Liver (tissue), 9 donors: ENCODE results near the gene ROPN1L. TPM values are rescaled to one million over a fixed set of nuclear protein-coding genes. Genes with fewer than 3 reads are reported as not detected.

ENCODE experiments used
- DNase-seq: peaks from one replicate; pipeline ENCODE4 v3.0.0-alpha.2; 2017; ENCODE audit warnings: low spot score
- H3K27ac ChIP-seq, 2 donors: one replicate each; pipeline ENCODE4 v1.7.0; 2013; ENCODE audit warnings: inconsistent platforms in 2 of 2, low read length in 2 of 2, control low read depth in 1 of 2, low read depth in 1 of 2, mild to moderate bottlenecking in 1 of 2
- H3K27me3 ChIP-seq, 4 donors: one replicate each; pipeline versions ENCODE4 v1.6.1 to v1.7.0; 2013; ENCODE audit warnings: low read length in 3 of 4, inconsistent platforms in 1 of 4, mild to moderate bottlenecking in 1 of 4, moderate library complexity in 1 of 4; ENCODE audit not compliant: control insufficient read depth in 4 of 4, insufficient read depth in 4 of 4
- H3K36me3 ChIP-seq, 4 donors: one replicate each; pipeline versions ENCODE4 v1.6.1 to v1.7.0; 2013; ENCODE audit warnings: low read length in 3 of 4, mild to moderate bottlenecking in 3 of 4, low read depth in 1 of 4, moderate library complexity in 1 of 4; ENCODE audit not compliant: control insufficient read depth in 4 of 4, insufficient read depth in 3 of 4
- H3K4me1 ChIP-seq, 4 donors: one replicate each; pipeline versions ENCODE4 v1.6.1 to v1.7.0; 2013; ENCODE audit warnings: low read length in 3 of 4, mild to moderate bottlenecking in 3 of 4, moderate library complexity in 1 of 4; ENCODE audit not compliant: control insufficient read depth in 4 of 4, insufficient read depth in 4 of 4
- H3K4me3 ChIP-seq, 3 donors: one replicate each; pipeline versions ENCODE4 v1.6.1 to v1.7.0; 2013; ENCODE audit warnings: low read length in 3 of 3, control low read depth in 1 of 3, low read depth in 1 of 3, mild to moderate bottlenecking in 1 of 3
- H3K9ac ChIP-seq, 2 donors: one replicate each; pipeline ENCODE4 v1.7.0; 2013; ENCODE audit warnings: low read length in 2 of 2, mild to moderate bottlenecking in 2 of 2, moderate library complexity in 2 of 2, control low read depth in 1 of 2, low read depth in 1 of 2
- H3K9me3 ChIP-seq, 4 donors: one replicate each; pipeline versions ENCODE4 v1.6.1 to v1.7.0; 2013; ENCODE audit warnings: low read length in 3 of 4; ENCODE audit not compliant: control insufficient read depth in 4 of 4
- ATF3 ChIP-seq: IDR thresholded peaks from 2 replicates; pipeline ENCODE4 v1.6.1; 2016; ENCODE audit warnings: antibody characterized with exemption
- CTCF ChIP-seq: fragments of 150-350 bp; IDR thresholded peaks from 2 replicates; pipeline ENCODE4 v1.5.1; 2017; ENCODE audit warnings: improper control_type of control experiment, low read depth, low read length; ENCODE audit not compliant: missing input control
- EGR1 ChIP-seq, 2 donors: IDR thresholded peaks; 2 replicates each; pipeline ENCODE4 v1.6.1; 2016 to 2018; ENCODE audit warnings: antibody characterized with exemption in 2 of 2, low read depth in 2 of 2
- FOXA1 ChIP-seq: IDR thresholded peaks from 2 replicates; pipeline ENCODE4 v1.6.1; 2016; ENCODE audit warnings: antibody characterized with exemption
- HNF4A ChIP-seq, 2 donors: conservative IDR thresholded peaks; 2 replicates each; pipeline ENCODE4 v1.6.1; 2016; ENCODE audit warnings: antibody characterized with exemption in 2 of 2, mild to moderate bottlenecking in 2 of 2
- HNF4G ChIP-seq: IDR thresholded peaks from 2 replicates; pipeline ENCODE4 v1.6.1; 2016; ENCODE audit warnings: antibody characterized with exemption
- MAX ChIP-seq: IDR thresholded peaks from 2 replicates; pipeline ENCODE4 v1.6.1; 2016; ENCODE audit warnings: antibody characterized with exemption
- NR2F2 ChIP-seq: IDR thresholded peaks from 2 replicates; pipeline ENCODE4 v1.6.1; 2016; ENCODE audit warnings: antibody characterized with exemption
- RAD21 ChIP-seq, 2 donors: IDR thresholded peaks; 2 replicates each; pipeline ENCODE4 v1.6.1; 2016; ENCODE audit warnings: antibody characterized with exemption in 2 of 2, mild to moderate bottlenecking in 2 of 2
- RXRA ChIP-seq, 2 donors: IDR thresholded peaks; 2 replicates each; pipeline ENCODE4 v1.6.1; 2017 to 2018; ENCODE audit warnings: antibody characterized with exemption in 2 of 2, mild to moderate bottlenecking in 1 of 2
- TAF1 ChIP-seq: conservative IDR thresholded peaks from 2 replicates; pipeline ENCODE4 v1.6.1; 2016; ENCODE audit warnings: antibody characterized with exemption, mild to moderate bottlenecking
- ZBTB33 ChIP-seq: IDR thresholded peaks from 2 replicates; pipeline ENCODE4 v1.6.1; 2016; ENCODE audit warnings: antibody characterized with exemption
- WGBS: extraction: QIAGEN DNeasy Blood & Tissue Kit; methylation state at CpG from one replicate; pipeline ENCODE4 v1.1.7; 2013; 5-methylcytosine and 5-hydroxymethylcytosine counted together
- polyA plus RNA-seq, 2 donors: library from polyadenylated mRNA; stranded (reverse) in 1 of 2; unstranded in 1 of 2; fragments of 200-250 nt in 1 of 2; fragments of >200 nt in 1 of 2; fragmentation: Nextera tagmentation in 1 of 2; extraction: Ambion mirVana in 1 of 2; gene quantifications; one replicate each; pipeline versions ENCODE4 v1.2.1 to v1.2.3, GENCODE V29; 2013 to 2015
- total RNA-seq, 2 donors: library from RNA; depleted of rRNA; stranded (reverse); fragments of >200 nt; gene quantifications; one replicate each; pipeline ENCODE4 v1.2.3, GENCODE V29; 2014
- donor health status: healthy.
- donor health status: healthy.
- donor health status: healthy.
- donor health status: healthy.
- donor health status: healthy.

The ROPN1L gene
- total and polyA plus RNA-seq, 4 donors, result 0.25 to 1.3 (median 0.87) TPM

GRCh38 chr5:10452768-10453331 is 11.2 kb downstream of the ROPN1L start:
- DNase-seq, result no peak
- H3K27ac ChIP-seq, result no peak overlapping the region
- WGBS, result 61% methylated on average over 10 of the region's 10 CpGs
- no peaks in the 10 kb centered on the region for H3K27me3 ChIP-seq
- TF ChIP-seq MAX (no peak), ATF3 (no peak), RAD21 (IDR thresholded peaks at IDR 0.05) (peak; percentile 99 to 100), TAF1 (no peak), NR2F2 (no peak), HNF4G (no peak), CTCF (peak; percentile 90)
- no peak overlapping the region for H3K9ac ChIP-seq
- no peaks in the 10 kb centered on the region for H3K36me3 ChIP-seq
- no peaks in the 10 kb centered on the region for H3K9me3 ChIP-seq
- peaks cover 0 to 4% (median under 1%) of the 10 kb centered on the region in 4 donors for H3K4me1 ChIP-seq
- H3K4me3 ChIP-seq, result no peak overlapping the region

- no peak for DNase-seq
Observed at GRCh38 chr5:10453545-10453944, 11.9 kb downstream of the ROPN1L start.

More at GRCh38 chr5:10453545-10453944, 11.9 kb downstream of the ROPN1L start:
- Histone ChIP-seq H3K27me3 (no peaks in the 10 kb centered on the region), H3K27ac (no peak overlapping the region), H3K9ac (no peak overlapping the region), H3K9me3 (no peaks in the 10 kb centered on the region), H3K4me1 (peaks cover 0 to 8% (median under 1%) of the 10 kb centered on the region in 4 donors), H3K36me3 (no peaks in the 10 kb centered on the region), H3K4me3 (no peak overlapping the region)
- TF ChIP-seq ZBTB33 (no peak), CTCF (no peak), HNF4A (conservative IDR thresholded peaks at IDR 0.05) (no peak), HNF4G (no peak), EGR1 (IDR thresholded peaks at IDR 0.05; ENCODE audit: low read depth in 2 of 2) (no peak), RXRA (IDR thresholded peaks at IDR 0.05) (no peak), NR2F2 (no peak), RAD21 (IDR thresholded peaks at IDR 0.05) (no peak), MAX (no peak), FOXA1 (no peak)
- 75% methylated on average over 8 of the region's 8 CpGs for WGBS
